OCI-LY1 (cell line): ENCODE results near the gene PDE5A.

Experiments used
- CTCF ChIP-seq: fragments of 200-600 bp; sonication (generic), shearing (Covaris generic); IDR thresholded peaks from 2 replicates; pipeline ENCODE4 v1.5.1; 2017; ENCODE audit warnings: mild to moderate bottlenecking, antibody characterized with exemption, low read length, moderate library complexity, mixed read lengths
- EZH2 ChIP-seq: fragments of 200-600 bp; sonication (generic), shearing (Covaris generic); IDR thresholded peaks from 2 replicates; pipeline ENCODE4 v1.8.0; 2017; ENCODE audit warnings: borderline replicate concordance, mixed run types, mild to moderate bottlenecking, antibody characterized with exemption, low read length, moderate library complexity, mixed read lengths

- TF ChIP-seq CTCF, result no peak
- TF ChIP-seq EZH2, result no peak
Observed at GRCh38 chr4:119537586-119537985, 91.0 kb downstream of the PDE5A start.
